Trophoblast cell (in vitro differentiated cells and primary cell): ENCODE measurements around the gene SLC6A9.
A peak's percentile ranks its signal among the peaks of the same experiment; 100 is the strongest.

Experiments
- DNase-seq, 2 donors: peaks; one replicate each; pipeline ENCODE4 v3.0.0-alpha.2; 2016
- H2AFZ ChIP-seq: 2 replicates; pipeline ENCODE4 v1.6.1; 2013; ENCODE audit warnings: low read length, moderate library complexity, mild to moderate bottlenecking; ENCODE audit not compliant: insufficient read depth, poor library complexity
- H2AK5ac ChIP-seq: 2 replicates; pipeline ENCODE4 v1.6.1; 2013; ENCODE audit warnings: mild to moderate bottlenecking, low read length
- H2BK120ac ChIP-seq: 2 replicates; pipeline ENCODE4 v1.6.1; 2013; ENCODE audit warnings: low read length, mild to moderate bottlenecking, moderate library complexity; ENCODE audit not compliant: insufficient read depth, poor library complexity
- H2BK12ac ChIP-seq: 2 replicates; pipeline ENCODE4 v1.6.1; 2013; ENCODE audit warnings: mild to moderate bottlenecking, low read length, moderate library complexity
- H2BK5ac ChIP-seq: 2 replicates; pipeline ENCODE4 v1.6.1; 2013; ENCODE audit warnings: low read length, low read depth, moderate library complexity, mild to moderate bottlenecking; ENCODE audit not compliant: poor library complexity
- H3K14ac ChIP-seq: 2 replicates; pipeline ENCODE4 v1.6.1; 2013; ENCODE audit warnings: mild to moderate bottlenecking, low read length
- H3K18ac ChIP-seq: 2 replicates; pipeline ENCODE4 v1.6.1; 2013; ENCODE audit warnings: mild to moderate bottlenecking, low read length
- H3K23ac ChIP-seq: 2 replicates; pipeline ENCODE4 v1.6.1; 2013; ENCODE audit warnings: low read length
- H3K27ac ChIP-seq: 2 replicates; pipeline ENCODE4 v1.5.1; 2013; ENCODE audit warnings: low read depth, mild to moderate bottlenecking, inconsistent platforms, low read length, moderate library complexity
- H3K27me3 ChIP-seq: 2 replicates; pipeline ENCODE4 v1.6.1; 2013; ENCODE audit warnings: inconsistent platforms, mild to moderate bottlenecking, low read length, moderate library complexity; ENCODE audit not compliant: insufficient read depth
- H3K36me3 ChIP-seq, 2 experiments: 1 replicate in 1 of 2; 2 replicates in 1 of 2; pipeline ENCODE4 v1.6.1; 2013; ENCODE audit warnings: low read length in 2 of 2, mild to moderate bottlenecking in 2 of 2, moderate library complexity in 1 of 2; ENCODE audit not compliant: insufficient read depth in 2 of 2, control insufficient read depth in 1 of 2
- H3K4ac ChIP-seq: 2 replicates; pipeline ENCODE4 v1.6.1; 2013; ENCODE audit warnings: low read depth, mild to moderate bottlenecking, low read length, moderate library complexity
- H3K4me1 ChIP-seq, 2 experiments: 1 replicate in 1 of 2; 2 replicates in 1 of 2; pipeline ENCODE4 v1.6.1; 2013; ENCODE audit warnings: low read length in 2 of 2, mild to moderate bottlenecking in 2 of 2, moderate library complexity in 1 of 2; ENCODE audit not compliant: insufficient read depth in 2 of 2, control insufficient read depth in 1 of 2
- H3K4me2 ChIP-seq: 2 replicates; pipeline ENCODE4 v1.6.1; 2013; ENCODE audit warnings: inconsistent platforms, mild to moderate bottlenecking, low read length, moderate library complexity
- H3K4me3 ChIP-seq: 2 replicates; pipeline ENCODE4 v1.5.1; 2013; ENCODE audit warnings: mild to moderate bottlenecking, low read depth, low read length, inconsistent platforms
- H3K79me1 ChIP-seq: one replicate; pipeline ENCODE4 v1.6.1; 2013; ENCODE audit warnings: low read length
- H3K79me2 ChIP-seq: 2 replicates; pipeline ENCODE4 v1.6.1; 2013; ENCODE audit warnings: low read length, mild to moderate bottlenecking; ENCODE audit not compliant: control insufficient read depth, insufficient read depth, poor library complexity
- H3K9ac ChIP-seq: 2 replicates; pipeline ENCODE4 v1.6.1; 2013; ENCODE audit warnings: mild to moderate bottlenecking, low read length
- H3K9me3 ChIP-seq: 2 replicates; pipeline ENCODE4 v1.6.1; 2013; ENCODE audit warnings: low read depth, mild to moderate bottlenecking, control low read depth, inconsistent platforms, low read length; ENCODE audit not compliant: insufficient read depth
- H4K12ac ChIP-seq: 2 replicates; pipeline ENCODE4 v1.6.1; 2013; ENCODE audit warnings: low read depth, mild to moderate bottlenecking, low read length, moderate library complexity
- H4K8ac ChIP-seq: 2 replicates; pipeline ENCODE4 v1.6.1; 2013; ENCODE audit warnings: low read depth, mild to moderate bottlenecking, low read length, moderate library complexity
- H4K91ac ChIP-seq: one replicate; pipeline ENCODE4 v1.6.1; 2013; ENCODE audit warnings: low read depth, mild to moderate bottlenecking, low read length, moderate library complexity
- WGBS: extraction: QIAGEN DNeasy Blood & Tissue Kit; methylation state at CpG from one replicate; pipeline ENCODE4 v1.1.7; 2013; ENCODE audit warnings: missing lambda C conversion rate; ENCODE audit not compliant: insufficient read length, insufficient coverage; ENCODE audit errors: extremely low coverage; 5-methylcytosine and 5-hydroxymethylcytosine counted together

SLC6A9 gene

GRCh38 chr1:43978264-43978550 lies 53.1 kb downstream of the SLC6A9 start:
- H2BK5ac ChIP-seq, result no peak overlapping the region
- H4K91ac ChIP-seq, result no peak overlapping the region

DNA sequence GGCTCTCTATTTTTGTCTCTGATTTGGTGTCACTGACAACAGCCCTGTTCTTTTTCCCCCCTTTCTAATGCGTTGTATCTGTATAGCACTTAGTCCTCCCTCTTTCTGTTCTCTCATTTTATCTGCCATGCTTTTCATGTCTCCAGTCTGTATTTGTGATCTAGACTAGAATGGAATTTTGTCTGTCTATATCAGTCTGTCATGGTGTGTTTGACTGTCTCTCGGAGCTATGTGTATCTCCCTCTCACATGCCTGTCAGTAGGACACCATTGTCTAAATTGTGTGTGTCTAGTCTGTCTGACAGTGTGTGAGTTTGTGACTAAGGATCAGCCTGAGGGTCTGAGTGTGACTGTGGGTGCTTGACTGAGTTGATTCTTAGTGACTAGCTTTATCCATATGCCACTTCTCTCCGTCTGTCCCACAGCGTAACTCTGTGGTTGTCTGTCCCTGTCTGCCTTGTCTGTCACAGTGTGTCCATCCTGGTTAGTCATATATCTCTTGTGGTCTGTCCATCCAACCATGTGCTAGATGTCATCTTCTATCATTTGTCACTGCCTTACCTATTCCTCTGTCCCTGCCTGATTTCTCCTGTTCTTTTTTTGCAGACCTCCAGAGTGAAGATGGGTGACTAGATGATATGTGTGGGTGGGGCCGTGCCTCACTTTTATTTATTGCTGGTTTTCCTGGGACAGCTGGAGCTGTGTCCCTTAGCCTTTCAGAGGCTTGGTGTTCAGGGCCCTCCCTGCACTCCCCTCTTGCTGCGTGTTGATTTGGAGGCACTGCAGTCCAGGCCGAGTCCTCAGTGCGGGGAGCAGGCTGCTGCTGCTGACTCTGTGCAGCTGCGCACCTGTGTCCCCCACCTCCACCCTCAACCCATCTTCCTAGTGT lies 53.6 kb downstream of the SLC6A9 start:
- no peak overlapping the region for H4K12ac ChIP-seq
- no peaks in the 10 kb centered on the region for H3K9me3 ChIP-seq
- H3K23ac ChIP-seq, result no peak overlapping the region
- no peak overlapping the region for H4K8ac ChIP-seq
- peaks cover 34% of the 10 kb centered on the region in 2 experiments for H3K36me3 ChIP-seq
- H3K79me2 ChIP-seq, result peaks cover 18% of the 10 kb centered on the region
- no peak overlapping the region for H2BK5ac ChIP-seq
- no peak overlapping the region for H3K4me2 ChIP-seq
- H3K27ac ChIP-seq, result no peak overlapping the region
- H3K14ac ChIP-seq, result no peak overlapping the region
- DNase-seq, result no peak
- no peak overlapping the region for H3K4me3 ChIP-seq
- no peak overlapping the region for H3K4ac ChIP-seq
- H3K4me1 ChIP-seq, result peaks cover 16 to 22% of the 10 kb centered on the region in 2 experiments
- peaks cover 17% of the 10 kb centered on the region for H3K79me1 ChIP-seq
- no peak overlapping the region for H2AK5ac ChIP-seq
- H2BK120ac ChIP-seq, result no peak overlapping the region
- H4K91ac ChIP-seq, result no peak overlapping the region
- H3K27me3 ChIP-seq, result no peaks in the 10 kb centered on the region
- no CpG with 5 or more reads among the region's 9 CpGs for WGBS
- H3K9ac ChIP-seq, result peak overlapping the region; percentile 22
- H2AFZ ChIP-seq, result no peak overlapping the region
- H3K18ac ChIP-seq, result no peak overlapping the region
- no peak overlapping the region for H2BK12ac ChIP-seq

More at GRCh38 chr1:43978264-43978550, 53.1 kb downstream of the SLC6A9 start:
- H3K4me1 ChIP-seq, result peaks cover 16 to 22% of the 10 kb centered on the region in 2 experiments
- H3K9me3 ChIP-seq, result no peaks in the 10 kb centered on the region
- peaks cover 18% of the 10 kb centered on the region for H3K79me2 ChIP-seq
- H3K23ac ChIP-seq, result no peak overlapping the region
- no peak overlapping the region for H3K14ac ChIP-seq
- H3K79me1 ChIP-seq, result peaks cover 17% of the 10 kb centered on the region
- no peak overlapping the region for H4K12ac ChIP-seq
- WGBS, result no CpG with 5 or more reads among the region's 5 CpGs
- no peak overlapping the region for H3K4me3 ChIP-seq
- H3K4ac ChIP-seq, result no peak overlapping the region
- no peak overlapping the region for H2AFZ ChIP-seq
- no peak overlapping the region for H3K18ac ChIP-seq
- no peak for DNase-seq
- no peaks in the 10 kb centered on the region for H3K27me3 ChIP-seq
- no peak overlapping the region for H2BK120ac ChIP-seq
- H3K27ac ChIP-seq, result no peak overlapping the region
- H2BK12ac ChIP-seq, result no peak overlapping the region
- no peak overlapping the region for H3K9ac ChIP-seq
- H3K36me3 ChIP-seq, result peaks cover 37 to 38% of the 10 kb centered on the region in 2 experiments
- no peak overlapping the region for H4K8ac ChIP-seq
- H3K4me2 ChIP-seq, result peak overlapping the region; percentile 82
- no peak overlapping the region for H2AK5ac ChIP-seq

DNA sequence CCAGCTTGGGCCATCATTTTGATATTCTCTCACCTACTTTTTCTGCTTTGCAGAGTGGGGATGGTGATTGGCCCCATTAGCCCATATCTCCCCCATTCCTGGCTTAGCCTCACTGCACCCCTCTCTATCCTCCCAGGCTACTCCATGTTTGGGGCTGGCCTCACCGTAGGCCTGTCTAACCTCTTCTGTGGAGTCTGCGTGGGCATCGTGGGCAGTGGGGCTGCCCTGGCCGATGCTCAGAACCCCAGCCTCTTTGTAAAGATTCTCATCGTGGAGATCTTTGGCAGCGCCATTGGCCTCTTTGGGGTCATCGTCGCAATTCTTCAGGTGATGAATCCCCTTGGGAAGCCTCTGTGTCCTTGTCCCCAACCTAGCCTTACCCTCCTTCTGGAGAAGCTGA lies 54.4 kb downstream of the SLC6A9 start:
- H4K91ac ChIP-seq, result no peak overlapping the region
- no peak overlapping the region for H2BK12ac ChIP-seq
- no peak overlapping the region for H2BK5ac ChIP-seq
- no peak overlapping the region for H3K18ac ChIP-seq
- H3K27ac ChIP-seq, result no peak overlapping the region
- H4K8ac ChIP-seq, result no peak overlapping the region
- WGBS, result no CpG with 5 or more reads among the region's 8 CpGs
- H2AFZ ChIP-seq, result no peak overlapping the region
- peaks cover 16 to 22% of the 10 kb centered on the region in 2 experiments for H3K4me1 ChIP-seq
- H3K4ac ChIP-seq, result no peak overlapping the region
- H3K4me3 ChIP-seq, result peak overlapping the region; percentile 6
- H2BK120ac ChIP-seq, result no peak overlapping the region
- H3K9me3 ChIP-seq, result no peaks in the 10 kb centered on the region
- DNase-seq, result no peak
- H3K36me3 ChIP-seq, result peaks cover 35 to 38% of the 10 kb centered on the region in 2 experiments
- H3K79me1 ChIP-seq, result peaks cover 17% of the 10 kb centered on the region
- no peak overlapping the region for H3K14ac ChIP-seq
- no peak overlapping the region for H2AK5ac ChIP-seq
- H3K9ac ChIP-seq, result no peak overlapping the region
- H4K12ac ChIP-seq, result no peak overlapping the region
- H3K79me2 ChIP-seq, result peaks cover 18% of the 10 kb centered on the region
- no peak overlapping the region for H3K4me2 ChIP-seq
- no peaks in the 10 kb centered on the region for H3K27me3 ChIP-seq
- H3K23ac ChIP-seq, result no peak overlapping the region

DNA sequence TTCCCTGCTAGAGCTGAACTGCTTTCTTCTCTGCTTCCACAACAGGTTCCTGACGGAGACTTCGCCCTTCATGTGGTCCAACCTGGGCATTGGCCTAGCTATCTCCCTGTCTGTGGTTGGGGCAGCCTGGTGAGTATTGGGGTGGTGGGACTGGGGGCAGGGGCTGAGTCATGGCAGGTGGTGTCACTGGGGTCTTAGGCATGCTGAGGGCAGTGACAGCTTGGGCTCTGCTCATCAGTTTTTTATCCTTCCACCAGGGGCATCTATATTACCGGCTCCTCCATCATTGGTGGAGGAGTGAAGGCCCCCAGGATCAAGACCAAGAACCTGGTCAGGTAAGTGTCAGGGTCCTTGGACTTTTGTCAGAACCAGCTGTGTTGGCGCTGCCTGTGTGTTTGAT lies 55.2 kb downstream of the SLC6A9 start:
- H3K4me1 ChIP-seq, result peaks cover 16 to 22% of the 10 kb centered on the region in 2 experiments
- H4K12ac ChIP-seq, result peak overlapping the region; percentile 19
- peak overlapping the region; percentile 89 for H3K9ac ChIP-seq
- peaks cover 28 to 29% of the 10 kb centered on the region in 2 experiments for H3K36me3 ChIP-seq
- H3K79me1 ChIP-seq, result peaks cover 17% of the 10 kb centered on the region
- H3K14ac ChIP-seq, result no peak overlapping the region
- H3K27me3 ChIP-seq, result no peaks in the 10 kb centered on the region
- H3K4ac ChIP-seq, result peak overlapping the region; percentile 41
- no peak overlapping the region for H3K4me3 ChIP-seq
- peaks cover 18% of the 10 kb centered on the region for H3K79me2 ChIP-seq
- H2AFZ ChIP-seq, result no peak overlapping the region
- no peak overlapping the region for H3K27ac ChIP-seq
- no peaks in the 10 kb centered on the region for H3K9me3 ChIP-seq
- H2BK5ac ChIP-seq, result no peak overlapping the region
- no peak overlapping the region for H4K91ac ChIP-seq
- no peak overlapping the region for H2BK12ac ChIP-seq
- peak overlapping the region; percentile 97 for H3K4me2 ChIP-seq
- H4K8ac ChIP-seq, result no peak overlapping the region
- H3K18ac ChIP-seq, result peak overlapping the region; percentile 33
- no peak for DNase-seq
- H2AK5ac ChIP-seq, result no peak overlapping the region
- WGBS, result no CpG with 5 or more reads among the region's 4 CpGs
- H3K23ac ChIP-seq, result no peak overlapping the region
- H2BK120ac ChIP-seq, result no peak overlapping the region
